Measurements from ENCODE around the gene TCEA3. TPM values are rescaled to one million over a fixed set of nuclear protein-coding genes. Genes with fewer than 3 reads are reported as not detected.

Gene TCEA3
- total RNA-seq, 1 experiment from 2014 or later, result 1.5 TPM

DNA sequence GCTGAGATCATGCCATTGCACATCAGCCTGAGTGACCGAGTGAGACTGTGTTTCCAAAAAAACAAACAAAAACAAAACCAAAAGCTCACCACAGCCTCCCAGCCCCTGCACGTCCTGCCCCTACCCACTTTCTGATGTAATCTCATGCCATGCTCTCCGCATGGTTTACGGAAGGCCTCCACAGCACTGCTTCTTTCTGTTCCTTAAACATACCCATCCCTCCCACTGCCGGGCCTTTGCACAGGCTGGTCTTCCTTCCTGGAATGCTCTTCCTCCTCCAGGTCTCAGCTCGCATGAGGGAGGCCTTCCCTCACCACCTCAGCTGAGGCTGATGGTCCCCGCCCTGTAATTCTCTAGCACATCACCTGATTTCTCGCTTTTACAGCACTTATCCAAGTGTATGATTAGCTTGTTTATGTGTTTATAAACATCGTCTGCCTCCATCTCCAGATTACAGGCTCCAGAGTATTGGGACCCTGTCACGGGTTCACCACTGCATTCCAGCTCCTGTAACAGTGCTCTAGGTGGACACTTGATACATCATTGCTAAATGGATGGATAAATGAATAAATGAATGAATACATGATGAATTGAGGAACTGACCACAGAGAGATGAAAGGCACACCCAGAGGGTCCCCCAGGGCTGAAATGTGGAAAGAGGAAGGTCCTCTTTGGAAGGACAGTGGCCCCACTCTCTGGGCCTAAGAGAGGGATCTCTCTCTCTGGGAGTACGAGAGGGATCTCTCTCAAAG lies 22.1 kb downstream of the TCEA3 start:
- CTCF ChIA-PET, result interaction anchor here (0.6 to 3.5 kb wide), 8 partner anchors 8 to 106 kb away, joined by 3 to 41 read pairs (median 10); partner anchors contain the start of genes HNRNPR and ZNF436
- peak overlapping the region; percentile 64 for H3K27ac Mint-ChIP-seq (ENCODE audit: low read depth, unreplicated experiment)
- intact Hi-C loops (cut with micrococcal nuclease), result loop anchor here (5.0 to 10.0 kb wide), 3 partner anchors 75 to 298 kb away; no protein-coding TSS in a partner anchor
- no peak for TF ChIP-seq CTCF (IDR thresholded peaks at IDR 0.05; ENCODE audit: unreplicated experiment)
- no peaks in the 10 kb centered on the region for H3K9me3 Mint-ChIP-seq (ENCODE audit: unreplicated experiment)
- peaks cover 31% of the 10 kb centered on the region for H3K4me1 Mint-ChIP-seq (ENCODE audit: insufficient read depth, unreplicated experiment)
- BruUV-seq (replicated peaks), result no TSS peak
- no peaks in the 10 kb centered on the region for H3K27me3 Mint-ChIP-seq (ENCODE audit: insufficient read depth, unreplicated experiment)
- no peaks in the 10 kb centered on the region for H3K36me3 Mint-ChIP-seq (ENCODE audit: insufficient read depth, unreplicated experiment)
- no peak overlapping the region for H3K4me3 Mint-ChIP-seq (ENCODE audit: unreplicated experiment)
- POLR2A ChIA-PET, result interaction anchor here (0.6 to 6.1 kb wide), 19 partner anchors 8 to 1035 kb away, joined by 3 to 247 read pairs (median 10); partner anchors contain the start of genes ASAP3, HNRNPR, LUZP1 and ZNF436
- no peak for DNase-seq (ENCODE audit: unreplicated experiment)

GRCh38 chr1:23401313-23401712 lies 23.2 kb downstream of the TCEA3 start:
- POLR2A ChIA-PET, result interaction anchor here (1.4 to 6.1 kb wide), 5 partner anchors 12 to 61 kb away, joined by 4 to 247 read pairs (median 65); partner anchors contain the start of genes HNRNPR and ZNF436
- H3K4me1 Mint-ChIP-seq (ENCODE audit: insufficient read depth, unreplicated experiment), result peaks cover 31% of the 10 kb centered on the region
- no peak for DNase-seq (ENCODE audit: unreplicated experiment)
- H3K27ac Mint-ChIP-seq (ENCODE audit: low read depth, unreplicated experiment), result no peak overlapping the region
- CTCF ChIA-PET, result interaction anchor here (0.8 kb wide), 1 partner anchor 82 kb away, joined by 3 read pairs; no protein-coding TSS in a partner anchor
- H3K27me3 Mint-ChIP-seq (ENCODE audit: insufficient read depth, unreplicated experiment), result no peaks in the 10 kb centered on the region
- intact Hi-C loops (cut with micrococcal nuclease), result loop anchor here (5.0 to 10.0 kb wide), 3 partner anchors 76 to 297 kb away; no protein-coding TSS in a partner anchor
- H3K36me3 Mint-ChIP-seq (ENCODE audit: insufficient read depth, unreplicated experiment), result no peaks in the 10 kb centered on the region
- no peak overlapping the region for H3K4me3 Mint-ChIP-seq (ENCODE audit: unreplicated experiment)
- TF ChIP-seq CTCF (IDR thresholded peaks at IDR 0.05; ENCODE audit: unreplicated experiment), result no peak
- BruUV-seq (replicated peaks), result no TSS peak
- H3K9me3 Mint-ChIP-seq (ENCODE audit: unreplicated experiment), result no peaks in the 10 kb centered on the region

- CTCF ChIA-PET, result interaction anchor here (0.7 to 0.8 kb wide), 2 partner anchors 12 to 82 kb away, joined by 3 to 4 read pairs; no protein-coding TSS in a partner anchor
These were observed 24.0 kb downstream of the TCEA3 start for GRCh38 chr1:23400324-23401114.

More at GRCh38 chr1:23400324-23401114, 24.0 kb downstream of the TCEA3 start:
- no peaks in the 10 kb centered on the region for H3K27me3 Mint-ChIP-seq (ENCODE audit: insufficient read depth, unreplicated experiment)
- intact Hi-C loops (cut with micrococcal nuclease), result loop anchor here (5.0 to 10.0 kb wide), 3 partner anchors 77 to 296 kb away; no protein-coding TSS in a partner anchor
- no peaks in the 10 kb centered on the region for H3K9me3 Mint-ChIP-seq (ENCODE audit: unreplicated experiment)
- TF ChIP-seq CTCF (IDR thresholded peaks at IDR 0.05; ENCODE audit: unreplicated experiment), result no peak
- H3K36me3 Mint-ChIP-seq (ENCODE audit: insufficient read depth, unreplicated experiment), result no peaks in the 10 kb centered on the region
- POLR2A ChIA-PET, result interaction anchor here (0.6 to 6.1 kb wide), 5 partner anchors 15 to 73 kb away, joined by 3 to 247 read pairs (median 65); partner anchors contain the start of genes HNRNPR and ZNF436
- H3K4me1 Mint-ChIP-seq (ENCODE audit: insufficient read depth, unreplicated experiment), result peaks cover 31% of the 10 kb centered on the region
- peak; percentile 65 for DNase-seq (ENCODE audit: unreplicated experiment)
- H3K27ac Mint-ChIP-seq (ENCODE audit: low read depth, unreplicated experiment), result no peak overlapping the region
- no peak overlapping the region for H3K4me3 Mint-ChIP-seq (ENCODE audit: unreplicated experiment)
- no TSS peak for BruUV-seq (replicated peaks)
